ENCODE data around the gene KIAA2012. TPM values are rescaled to one million over a fixed set of nuclear protein-coding genes. Genes with fewer than 3 reads are reported as not detected.
"Not testable (repeated sequence)": the region's sequence is repeated elsewhere in the genome, so short reads cannot be mapped to it uniquely, and the experiment has no call there.

Gene KIAA2012
- total RNA-seq, 1 donor from 2014 or later: not detected

- DNase-seq (ENCODE audit: missing footprints) (no peak), ATAC-seq (no peak)
- intact Hi-C loops (cut with DNase I): no loop called here
Observed at GRCh38 chr2:202208526-202208925, 135.5 kb downstream of the KIAA2012 start.

- intact Hi-C loops (cut with DNase I): no loop called here
- ATAC-seq: no peak
- DNase-seq (ENCODE audit: missing footprints): no peak
Observed at GRCh38 chr2:202215179-202215578, 142.1 kb downstream of the KIAA2012 start.

- DNase-seq (ENCODE audit: missing footprints): no peak
- ATAC-seq: no peak
- intact Hi-C loops (cut with DNase I): no loop called here
Observed at GRCh38 chr2:202221873-202222272, 148.8 kb downstream of the KIAA2012 start.

- intact Hi-C loops (cut with DNase I): no loop called here
- ATAC-seq (peak; percentile 57), DNase-seq (ENCODE audit: missing footprints) (no peak)
Observed at GRCh38 chr2:202237787-202238233, 164.8 kb downstream of the KIAA2012 start.

- peak; percentile 97 for DNase-seq (ENCODE audit: missing footprints)
- intact Hi-C loops (cut with DNase I): no loop called here
- peak; percentile 94 for ATAC-seq
Observed at GRCh38 chr2:202238234-202239197, 165.5 kb downstream of the KIAA2012 start, which contains the start of gene SUMO1. TSS of gene SUMO1 (minus strand) at chr2:202238597. CDS start at chr2:202238451, 146 bp downstream.

GRCh38 chr2:202247710-202248109 lies 174.7 kb downstream of the KIAA2012 start:
- DNase-seq (ENCODE audit: missing footprints); ATAC-seq; intact Hi-C loops (cut with DNase I): not testable (repeated sequence)

- no peak for DNase-seq (ENCODE audit: missing footprints)
Observed at GRCh38 chr2:202249521-202250253, 176.6 kb downstream of the KIAA2012 start.

GRCh38 chr2:202251494-202251893 lies 178.4 kb downstream of the KIAA2012 start:
- ATAC-seq: peak; percentile 16
- no peak for DNase-seq (ENCODE audit: missing footprints)
- intact Hi-C loops (cut with DNase I): no loop called here

More at GRCh38 chr2:202249521-202250253, 176.6 kb downstream of the KIAA2012 start:
- intact Hi-C loops (cut with DNase I): no loop called here
- ATAC-seq: no peak

Other genes with a start within 250 kb of the KIAA2012 start
- 24.2 TPM for gene FZD7, start 39.4 kb upstream of the KIAA2012 start, total RNA-seq
- 68.5 TPM for gene SUMO1, start 165.3 kb downstream of the KIAA2012 start, total RNA-seq
- gene NOP58, start 192.5 kb downstream of the KIAA2012 start, total RNA-seq: 22.8 TPM